ENCODE measurements around the gene EPHB1.

EPHB1 gene

DNA sequence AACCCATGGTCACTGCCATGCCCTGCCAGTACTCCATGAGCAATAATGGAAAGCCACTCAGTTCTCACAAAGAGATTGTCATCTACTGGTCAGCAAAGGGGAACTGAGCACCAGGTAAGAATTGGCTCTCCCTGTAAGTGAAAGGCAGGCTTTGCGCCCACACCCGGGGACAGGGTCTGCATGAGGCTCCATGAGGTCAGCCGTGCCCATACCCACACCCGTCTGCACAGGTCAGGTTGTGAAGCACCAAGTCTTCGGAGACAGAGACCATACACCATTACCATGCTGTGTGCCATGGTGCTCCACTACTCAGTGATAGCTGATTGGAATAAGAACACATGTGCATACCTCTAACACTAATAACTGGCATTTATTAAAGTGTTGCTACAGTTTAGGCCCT lies 322.9 kb downstream of the EPHB1 start:
- H3K9me3 Mint-ChIP-seq: peaks cover 2% of the 10 kb centered on the region
- no peak overlapping the region for H3K4me3 Mint-ChIP-seq
- H3K27ac Mint-ChIP-seq: no peak overlapping the region
- DNase-seq: no peak
- no peaks in the 10 kb centered on the region for H3K27me3 Mint-ChIP-seq
- no peaks in the 10 kb centered on the region for H3K4me1 Mint-ChIP-seq
- CTCF ChIA-PET: no interaction called here
- no peaks in the 10 kb centered on the region for H3K36me3 Mint-ChIP-seq

DNA sequence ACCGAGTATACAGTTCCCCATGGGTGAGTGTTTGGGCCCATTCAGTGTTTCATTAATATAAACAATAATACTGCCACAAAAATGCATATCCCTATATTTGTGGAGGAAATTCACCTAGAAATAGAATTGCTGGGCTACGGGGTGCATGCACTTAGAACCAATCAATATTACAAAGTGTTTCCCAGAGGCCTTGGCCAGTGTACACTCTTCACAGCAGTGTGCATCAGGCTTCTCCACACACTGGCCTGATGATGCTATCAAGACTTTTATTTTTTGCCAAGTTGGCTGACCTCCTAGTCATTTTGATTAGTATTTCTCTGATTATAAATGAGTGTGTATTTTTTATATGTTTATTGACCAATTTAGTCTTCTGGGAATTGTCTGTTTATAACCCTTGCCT lies 323.7 kb downstream of the EPHB1 start:
- CTCF ChIA-PET: no interaction called here
- peaks cover 2% of the 10 kb centered on the region for H3K9me3 Mint-ChIP-seq
- H3K27ac Mint-ChIP-seq: no peak overlapping the region
- no peaks in the 10 kb centered on the region for H3K27me3 Mint-ChIP-seq
- H3K36me3 Mint-ChIP-seq: no peaks in the 10 kb centered on the region
- no peak for DNase-seq
- H3K4me1 Mint-ChIP-seq: no peaks in the 10 kb centered on the region
- H3K4me3 Mint-ChIP-seq: no peak overlapping the region

DNA sequence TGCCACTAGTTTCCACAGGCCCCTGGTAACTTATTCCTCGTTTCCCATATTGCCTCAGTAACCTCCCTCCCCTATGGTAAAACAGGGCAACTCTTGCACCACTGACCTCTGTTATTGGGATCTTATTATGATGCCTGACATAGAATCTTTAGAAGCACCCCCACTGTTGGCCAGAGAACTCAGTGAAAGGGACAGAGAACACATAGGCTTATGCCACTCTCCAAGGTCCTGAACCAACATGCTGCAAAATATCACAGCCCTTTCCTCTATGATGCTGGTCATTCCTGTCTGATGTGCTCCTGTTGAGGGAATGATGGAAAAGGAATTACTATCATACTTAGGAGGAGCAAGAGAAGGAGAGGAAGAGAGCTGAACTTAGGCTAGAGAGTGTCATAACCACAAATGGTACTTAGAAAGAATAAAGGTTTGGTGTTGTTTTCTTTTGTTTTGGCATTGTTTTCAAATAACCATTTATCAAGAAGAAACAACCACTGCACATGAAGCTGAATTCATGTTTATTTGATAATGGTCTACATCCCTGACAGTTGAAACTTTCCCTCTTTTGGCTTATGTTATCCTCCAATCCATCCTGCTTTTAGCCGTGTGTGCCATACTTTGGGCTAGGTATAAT lies 330.2 kb downstream of the EPHB1 start:
- H3K9me3 Mint-ChIP-seq: no peaks in the 10 kb centered on the region
- no peaks in the 10 kb centered on the region for H3K4me1 Mint-ChIP-seq
- no peaks in the 10 kb centered on the region for H3K27me3 Mint-ChIP-seq
- no peaks in the 10 kb centered on the region for H3K36me3 Mint-ChIP-seq
- DNase-seq: no peak
- H3K4me3 Mint-ChIP-seq: no peak overlapping the region
- H3K27ac Mint-ChIP-seq: no peak overlapping the region
- CTCF ChIA-PET: no interaction called here

DNA sequence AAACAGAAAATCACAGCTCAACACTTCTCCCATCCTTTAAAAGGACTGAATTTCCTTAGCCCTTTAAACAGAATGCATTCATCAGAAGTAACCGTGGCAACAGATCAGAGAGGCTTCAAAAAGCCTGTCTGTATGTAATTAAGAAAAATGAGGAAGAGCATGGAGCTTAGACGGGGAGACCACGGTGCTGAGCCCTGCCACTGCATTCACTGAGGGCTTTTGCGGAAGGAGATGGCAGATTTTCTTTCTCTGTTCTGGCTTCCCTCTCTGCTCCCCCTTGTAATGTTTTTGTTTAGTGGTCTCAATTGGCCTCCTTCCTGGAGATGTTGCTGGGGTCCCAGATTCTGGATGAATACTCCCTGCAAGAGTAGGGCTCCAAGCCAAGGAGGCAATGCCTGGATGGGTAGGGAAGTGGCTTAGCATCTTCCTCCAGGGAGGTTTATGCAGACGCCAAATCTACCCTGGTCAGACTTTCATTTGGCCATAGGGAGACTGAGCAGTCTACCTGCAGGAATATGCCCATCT lies 332.9 kb downstream of the EPHB1 start:
- Mint-ChIP-seq H3K27ac (no peak overlapping the region), H3K27me3 (no peaks in the 10 kb centered on the region), H3K4me3 (no peak overlapping the region), H3K4me1 (no peaks in the 10 kb centered on the region), H3K9me3 (no peaks in the 10 kb centered on the region), H3K36me3 (no peaks in the 10 kb centered on the region)
- DNase-seq: no peak
- CTCF ChIA-PET: no interaction called here

DNA sequence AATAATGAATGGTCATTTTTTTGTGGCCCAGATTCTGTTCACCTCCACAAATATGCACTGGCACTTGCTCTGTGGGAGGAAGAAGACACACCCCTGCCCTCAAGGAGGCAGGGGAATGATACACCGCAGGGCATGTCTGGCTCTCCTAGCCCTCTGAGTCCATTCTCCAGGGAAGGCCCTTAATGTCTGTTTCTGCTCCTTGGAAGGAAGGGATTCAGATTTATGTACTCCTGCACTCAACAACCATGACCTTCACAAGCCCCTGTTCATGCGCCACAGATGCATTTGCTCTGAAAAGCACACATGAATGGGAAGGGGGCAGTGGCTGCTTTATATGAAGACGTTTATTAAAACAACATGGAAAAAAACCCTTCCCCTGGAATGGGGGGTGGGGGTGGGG lies 333.8 kb downstream of the EPHB1 start:
- Mint-ChIP-seq H3K36me3 (no peaks in the 10 kb centered on the region), H3K4me3 (no peak overlapping the region), H3K4me1 (no peaks in the 10 kb centered on the region), H3K27ac (no peak overlapping the region), H3K27me3 (no peaks in the 10 kb centered on the region), H3K9me3 (no peaks in the 10 kb centered on the region)
- no peak for DNase-seq
- CTCF ChIA-PET: no interaction called here

DNA sequence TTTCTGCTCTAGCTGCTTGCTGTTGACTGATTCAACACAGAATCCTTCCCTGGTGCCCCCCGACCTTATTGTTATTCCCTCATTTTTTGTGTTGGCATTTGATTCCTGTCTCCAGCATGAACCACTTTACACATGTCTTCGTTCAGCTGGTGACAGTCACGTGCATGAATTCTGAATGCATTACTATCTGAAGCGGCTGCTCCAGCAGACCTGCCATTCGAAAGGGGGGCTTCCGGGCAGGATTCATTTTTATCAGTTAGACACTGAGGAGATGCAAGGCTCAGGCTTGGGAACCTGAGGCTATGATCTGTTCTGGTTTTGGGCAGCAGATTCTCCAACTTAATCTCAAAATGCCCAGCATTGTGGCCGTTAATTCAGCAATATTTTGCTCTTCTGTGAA lies 336.2 kb downstream of the EPHB1 start:
- H3K9me3 Mint-ChIP-seq: no peaks in the 10 kb centered on the region
- no peaks in the 10 kb centered on the region for H3K27me3 Mint-ChIP-seq
- no peak overlapping the region for H3K4me3 Mint-ChIP-seq
- CTCF ChIA-PET: no interaction called here
- no peaks in the 10 kb centered on the region for H3K4me1 Mint-ChIP-seq
- DNase-seq: no peak
- H3K36me3 Mint-ChIP-seq: no peaks in the 10 kb centered on the region
- H3K27ac Mint-ChIP-seq: no peak overlapping the region

DNA sequence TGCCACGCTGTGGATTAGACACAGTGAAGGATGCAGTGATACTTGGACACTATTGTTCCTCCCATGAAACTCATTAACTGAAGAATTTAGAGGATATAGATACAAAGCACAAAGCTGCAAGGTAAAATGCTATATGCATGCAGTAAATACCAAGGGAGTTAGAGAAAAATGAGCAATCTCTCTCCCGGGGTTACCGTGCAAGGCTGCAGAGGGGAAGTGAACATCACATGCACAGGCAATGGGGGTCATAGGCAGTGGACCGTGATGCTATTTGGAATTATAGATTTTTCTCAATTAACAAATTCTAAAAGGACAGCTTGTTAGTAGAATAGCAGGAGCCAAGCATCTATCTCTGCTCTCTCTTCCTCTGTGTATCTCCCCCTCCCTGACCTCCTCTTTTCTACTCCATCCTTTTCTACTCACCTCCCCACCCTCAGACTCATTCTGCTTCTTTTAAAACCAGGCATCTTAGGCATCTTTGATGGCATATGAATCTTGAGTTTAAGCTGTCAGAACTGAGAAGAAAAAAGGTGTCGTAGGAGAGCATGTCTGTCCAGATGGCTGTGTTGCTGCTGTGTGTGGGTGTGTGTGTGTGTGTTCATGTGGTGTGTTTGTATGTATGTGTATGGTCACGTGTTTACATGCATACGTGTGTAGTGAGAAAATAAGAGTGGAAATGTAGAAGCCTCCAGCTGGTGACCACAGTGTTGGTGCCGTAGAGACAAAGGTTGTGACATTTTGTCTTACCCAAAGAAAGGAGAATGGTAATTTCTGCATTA lies 339.0 kb downstream of the EPHB1 start:
- H3K36me3 Mint-ChIP-seq: no peaks in the 10 kb centered on the region
- H3K4me1 Mint-ChIP-seq: no peaks in the 10 kb centered on the region
- DNase-seq: no peak
- H3K4me3 Mint-ChIP-seq: no peak overlapping the region
- H3K27ac Mint-ChIP-seq: no peak overlapping the region
- no peaks in the 10 kb centered on the region for H3K9me3 Mint-ChIP-seq
- no peaks in the 10 kb centered on the region for H3K27me3 Mint-ChIP-seq
- CTCF ChIA-PET: no interaction called here

DNA sequence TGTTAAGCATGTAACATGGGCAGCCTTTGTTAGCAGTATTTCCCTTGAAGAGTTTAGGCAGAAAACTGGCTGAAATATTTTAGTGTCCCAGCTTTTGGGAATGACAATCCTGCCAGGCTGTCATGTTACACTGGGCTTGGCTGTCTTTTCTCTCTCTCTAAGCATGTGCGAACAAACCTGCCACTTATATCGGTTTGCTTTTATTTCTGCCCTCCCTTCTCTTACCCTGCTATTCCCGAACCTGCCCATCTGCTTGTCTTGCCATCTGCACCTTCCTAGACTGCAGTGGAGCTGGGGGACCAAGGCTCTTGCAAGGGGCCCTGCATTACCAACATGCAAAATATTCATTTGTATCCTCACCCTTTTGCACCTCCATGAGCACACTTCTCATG lies 339.6 kb downstream of the EPHB1 start:
- CTCF ChIA-PET: no interaction called here
- Mint-ChIP-seq H3K4me1 (no peaks in the 10 kb centered on the region), H3K36me3 (no peaks in the 10 kb centered on the region), H3K27ac (no peak overlapping the region), H3K27me3 (no peaks in the 10 kb centered on the region), H3K9me3 (no peaks in the 10 kb centered on the region), H3K4me3 (no peak overlapping the region)
- no peak for DNase-seq

DNA sequence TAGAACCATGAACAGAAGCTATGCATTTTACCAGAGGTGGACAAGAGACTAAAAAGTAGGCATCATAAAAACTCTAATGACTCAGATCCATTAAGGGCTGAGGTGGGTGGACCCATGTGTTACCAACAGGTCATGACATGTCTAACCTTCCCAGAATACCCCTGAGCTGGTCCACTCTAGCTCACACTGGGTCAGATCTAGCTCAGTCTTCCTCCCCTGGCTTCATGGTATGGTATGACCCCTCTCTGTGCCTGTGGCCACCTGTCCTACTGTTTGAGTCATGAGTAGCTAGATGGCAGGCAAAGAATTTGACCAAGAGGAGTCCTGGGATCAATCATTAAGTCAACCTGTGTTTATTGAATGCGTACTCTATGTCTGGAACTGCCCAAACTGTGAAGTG lies 340.4 kb downstream of the EPHB1 start:
- no peak for DNase-seq
- H3K4me3 Mint-ChIP-seq: no peak overlapping the region
- H3K27ac Mint-ChIP-seq: no peak overlapping the region
- no peaks in the 10 kb centered on the region for H3K27me3 Mint-ChIP-seq
- H3K9me3 Mint-ChIP-seq: no peaks in the 10 kb centered on the region
- H3K4me1 Mint-ChIP-seq: no peaks in the 10 kb centered on the region
- CTCF ChIA-PET: no interaction called here
- no peaks in the 10 kb centered on the region for H3K36me3 Mint-ChIP-seq

DNA sequence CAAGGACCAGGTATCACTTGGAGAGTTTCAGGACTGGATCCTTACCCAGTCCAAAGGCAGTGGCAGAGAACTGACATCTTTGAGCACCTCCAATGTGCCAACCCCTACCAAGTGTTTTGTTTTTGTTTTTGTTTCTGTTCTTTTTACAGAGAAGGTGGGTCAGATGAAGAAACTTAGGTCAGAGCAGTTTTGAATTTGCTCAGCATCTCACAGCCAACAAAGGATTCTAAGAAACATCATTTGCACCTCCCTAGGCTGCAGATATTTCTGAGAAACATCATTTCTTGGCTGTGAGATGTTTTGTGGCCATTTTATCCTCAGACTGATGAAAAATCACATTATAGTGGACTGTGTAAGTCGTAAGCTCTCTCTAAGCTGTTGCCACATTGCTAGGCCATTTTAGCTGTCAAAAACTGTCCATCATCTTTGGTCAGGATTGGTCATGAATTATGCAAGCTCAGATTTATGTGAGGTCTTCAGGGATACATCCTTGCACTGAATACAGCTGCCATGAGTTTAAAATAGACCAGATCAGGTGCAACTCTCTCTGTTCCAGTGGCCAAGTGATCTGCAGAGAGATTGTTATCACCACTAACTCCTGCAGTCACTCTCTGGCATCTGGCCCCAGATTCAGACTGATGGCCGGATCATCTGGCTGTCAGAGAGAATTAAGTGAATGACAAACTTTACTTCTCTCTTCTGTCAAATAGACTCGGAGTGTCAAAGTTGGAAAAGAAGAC lies 341.5 kb downstream of the EPHB1 start:
- DNase-seq: no peak
- no peak overlapping the region for H3K4me3 Mint-ChIP-seq
- H3K27ac Mint-ChIP-seq: no peak overlapping the region
- CTCF ChIA-PET: no interaction called here
- no peaks in the 10 kb centered on the region for H3K9me3 Mint-ChIP-seq
- H3K36me3 Mint-ChIP-seq: no peaks in the 10 kb centered on the region
- no peaks in the 10 kb centered on the region for H3K4me1 Mint-ChIP-seq
- no peaks in the 10 kb centered on the region for H3K27me3 Mint-ChIP-seq

DNA sequence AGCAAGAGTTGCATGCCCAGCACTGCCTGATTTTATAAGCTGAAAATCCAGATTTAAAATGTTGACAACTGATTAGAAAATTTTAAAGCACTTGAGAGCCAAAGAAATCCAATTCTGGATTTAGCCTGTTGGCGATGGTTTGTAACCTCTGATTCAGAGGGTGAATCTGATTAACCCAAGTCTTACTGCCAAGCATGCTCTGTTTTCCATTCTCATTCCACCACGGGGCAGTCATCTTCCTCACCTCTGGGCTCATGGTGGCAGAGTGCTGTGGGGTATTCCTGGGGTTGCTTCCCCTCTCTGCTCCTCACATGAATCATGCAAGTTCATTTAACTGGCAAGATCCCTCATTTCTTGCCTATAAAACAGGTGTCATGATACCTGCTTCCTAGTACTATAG lies 342.2 kb downstream of the EPHB1 start:
- Mint-ChIP-seq H3K36me3 (no peaks in the 10 kb centered on the region), H3K9me3 (no peaks in the 10 kb centered on the region), H3K27me3 (no peaks in the 10 kb centered on the region), H3K27ac (no peak overlapping the region), H3K4me3 (no peak overlapping the region), H3K4me1 (no peaks in the 10 kb centered on the region)
- CTCF ChIA-PET: no interaction called here
- no peak for DNase-seq

DNA sequence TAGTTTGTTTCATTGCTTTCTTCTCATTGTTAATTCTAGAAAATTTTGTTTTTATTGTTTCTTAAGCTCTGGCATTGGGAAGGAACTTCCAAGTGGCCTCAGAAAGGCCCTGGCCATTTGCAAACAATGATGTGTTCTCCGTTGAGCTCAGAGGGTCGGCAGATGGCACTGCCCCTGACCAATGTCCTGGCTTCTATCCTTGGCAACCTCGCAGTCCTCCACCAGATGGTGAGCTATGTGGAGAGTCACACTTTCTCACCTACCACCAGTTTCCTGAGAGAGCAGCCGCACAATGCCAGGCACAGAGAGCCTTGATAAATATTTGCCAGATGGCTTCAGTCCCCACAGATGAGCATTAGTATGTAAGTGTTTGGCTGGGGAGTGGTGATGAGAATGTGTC lies 343.7 kb downstream of the EPHB1 start:
- no peaks in the 10 kb centered on the region for H3K9me3 Mint-ChIP-seq
- no peaks in the 10 kb centered on the region for H3K36me3 Mint-ChIP-seq
- H3K4me1 Mint-ChIP-seq: no peaks in the 10 kb centered on the region
- H3K4me3 Mint-ChIP-seq: no peak overlapping the region
- no peak for DNase-seq
- H3K27me3 Mint-ChIP-seq: no peaks in the 10 kb centered on the region
- H3K27ac Mint-ChIP-seq: no peak overlapping the region
- CTCF ChIA-PET: no interaction called here

DNA sequence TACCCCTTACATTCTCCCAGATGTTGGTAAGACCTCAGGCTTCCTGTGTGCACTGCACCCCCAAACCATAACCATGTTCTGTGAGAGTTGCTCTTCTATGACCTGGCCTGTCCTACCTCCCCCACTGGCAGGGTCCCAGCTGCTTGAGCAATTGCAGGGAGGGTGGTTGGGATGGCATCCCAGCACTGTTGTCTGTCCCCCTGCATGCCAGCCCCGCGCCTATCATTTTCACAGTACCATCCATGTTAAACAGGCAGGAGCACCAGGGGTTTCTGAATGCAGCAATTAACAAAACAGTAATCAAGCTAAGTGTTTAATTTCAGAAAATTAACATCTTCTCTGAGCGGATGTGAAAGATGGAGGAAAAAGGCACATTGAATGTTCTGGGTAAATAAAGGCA lies 345.5 kb downstream of the EPHB1 start:
- Mint-ChIP-seq H3K9me3 (no peaks in the 10 kb centered on the region), H3K27me3 (no peaks in the 10 kb centered on the region), H3K36me3 (no peaks in the 10 kb centered on the region), H3K27ac (no peak overlapping the region), H3K4me1 (no peaks in the 10 kb centered on the region), H3K4me3 (no peak overlapping the region)
- no peak for DNase-seq
- CTCF ChIA-PET: no interaction called here

DNA sequence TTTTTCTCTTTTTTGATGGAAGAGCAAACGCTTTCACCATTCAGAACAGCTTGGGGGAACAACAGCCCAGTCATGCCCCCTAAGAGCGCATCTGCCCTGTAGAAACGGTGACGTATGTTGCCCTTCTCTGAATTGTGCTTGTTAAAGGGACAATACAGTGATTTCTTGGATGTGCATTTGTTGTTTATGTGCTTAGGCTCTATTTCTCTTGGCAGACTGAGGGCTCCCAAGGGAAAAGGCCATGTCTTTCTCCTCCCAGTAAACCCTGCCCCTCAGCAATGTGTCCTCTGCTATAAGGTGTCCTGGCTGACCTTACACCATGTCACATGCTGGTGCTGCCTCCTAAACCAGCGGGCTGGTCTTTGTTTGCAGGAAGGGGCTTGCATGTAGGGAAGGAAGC lies 346.1 kb downstream of the EPHB1 start:
- Mint-ChIP-seq H3K27ac (no peak overlapping the region), H3K4me1 (no peaks in the 10 kb centered on the region), H3K36me3 (no peaks in the 10 kb centered on the region), H3K27me3 (no peaks in the 10 kb centered on the region), H3K4me3 (no peak overlapping the region), H3K9me3 (no peaks in the 10 kb centered on the region)
- no peak for DNase-seq
- CTCF ChIA-PET: no interaction called here

DNA sequence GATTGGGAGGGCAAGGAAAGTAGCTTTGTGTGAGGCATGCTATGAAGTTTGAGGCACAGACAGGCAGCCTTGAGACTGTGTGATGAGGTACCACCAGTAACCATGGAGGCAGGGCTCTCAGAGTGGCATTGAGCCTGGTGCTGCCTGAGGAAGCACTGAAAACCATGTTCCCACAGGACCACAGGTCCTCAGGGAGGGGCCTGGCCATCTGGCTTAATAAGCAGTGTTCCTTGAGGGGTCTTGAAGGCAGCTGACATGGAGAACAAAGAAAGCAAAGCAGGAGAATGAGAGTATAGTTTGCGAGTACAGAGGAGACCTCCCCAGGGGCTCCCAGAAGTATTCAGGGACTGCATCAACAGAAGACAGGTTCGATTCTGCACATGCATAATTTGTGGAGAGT lies 346.6 kb downstream of the EPHB1 start:
- Mint-ChIP-seq H3K27ac (no peak overlapping the region), H3K27me3 (no peaks in the 10 kb centered on the region), H3K36me3 (no peaks in the 10 kb centered on the region), H3K9me3 (no peaks in the 10 kb centered on the region), H3K4me1 (no peaks in the 10 kb centered on the region), H3K4me3 (no peak overlapping the region)
- DNase-seq: no peak
- CTCF ChIA-PET: no interaction called here
